HEK293 (cell line): ENCODE data around the gene HOXC5.

Source experiments
- KLF10 ChIP-seq: fragments of 450-650 bp; IDR thresholded peaks from 2 replicates; pipeline ENCODE4 v1.5.1; 2018; ENCODE audit warnings: missing biosample characterization, mild to moderate bottlenecking, missing genetic modification characterization
- OSR2 ChIP-seq: fragments of 450-650 bp; formaldehyde crosslinking; IDR thresholded peaks from 2 replicates; pipeline ENCODE4 v1.5.1; 2016; ENCODE audit warnings: missing biosample characterization, missing genetic modification characterization
- SP3 ChIP-seq: fragments of 450-650 bp; formaldehyde crosslinking; IDR thresholded peaks from 2 replicates; pipeline ENCODE4 v1.5.1; 2016; ENCODE audit warnings: missing biosample characterization, missing genetic modification characterization
- YY1 ChIP-seq: fragments of 450-650 bp; formaldehyde crosslinking; IDR thresholded peaks from 2 replicates; pipeline ENCODE4 v1.5.1; 2018; ENCODE audit warnings: missing biosample characterization, missing genetic modification characterization
- YY2 ChIP-seq: fragments of 450-650 bp; formaldehyde crosslinking; IDR thresholded peaks from 2 replicates; pipeline ENCODE4 v1.5.1; 2016; ENCODE audit warnings: missing biosample characterization, missing genetic modification characterization
- ZFHX2 ChIP-seq: fragments of 450-650 bp; formaldehyde crosslinking; conservative IDR thresholded peaks from 2 replicates; pipeline ENCODE4 v1.5.1; 2016; ENCODE audit warnings: missing biosample characterization, missing genetic modification characterization
- ZNF10 ChIP-seq: fragments of 450-650 bp; formaldehyde crosslinking; IDR thresholded peaks from 2 replicates; pipeline ENCODE4 v1.5.1; 2017; ENCODE audit warnings: missing biosample characterization, missing genetic modification characterization
- ZNF157 ChIP-seq: fragments of 450-650 bp; formaldehyde crosslinking; IDR thresholded peaks from 2 replicates; pipeline ENCODE4 v1.5.1; 2016; ENCODE audit warnings: missing biosample characterization, missing genetic modification characterization
- ZNF16 ChIP-seq: fragments of 450-650 bp; formaldehyde crosslinking; IDR thresholded peaks from 2 replicates; pipeline ENCODE4 v1.5.1; 2016; ENCODE audit warnings: low read depth, missing biosample characterization, missing genetic modification characterization
- ZNF184 ChIP-seq: fragments of 450-650 bp; IDR thresholded peaks from 2 replicates; pipeline ENCODE4 v1.5.1; 2018; ENCODE audit warnings: missing biosample characterization, mild to moderate bottlenecking, missing genetic modification characterization
- ZNF2 ChIP-seq: fragments of 450-650 bp; formaldehyde crosslinking; IDR thresholded peaks from 2 replicates; pipeline ENCODE4 v1.5.1; 2016; ENCODE audit warnings: missing biosample characterization, missing genetic modification characterization
- ZNF239 ChIP-seq: fragments of 450-650 bp; formaldehyde crosslinking; IDR thresholded peaks from 2 replicates; pipeline ENCODE4 v1.5.1; 2016; ENCODE audit warnings: missing biosample characterization, missing genetic modification characterization
- ZNF391 ChIP-seq: fragments of 450-650 bp; formaldehyde crosslinking; IDR thresholded peaks from 2 replicates; pipeline ENCODE4 v1.5.1; 2016; ENCODE audit warnings: low read depth, missing biosample characterization, missing genetic modification characterization, borderline replicate concordance
- ZNF416 ChIP-seq: fragments of 450-650 bp; formaldehyde crosslinking; IDR thresholded peaks from 2 replicates; pipeline ENCODE4 v1.5.1; 2016; ENCODE audit warnings: missing biosample characterization, missing genetic modification characterization
- ZNF518A ChIP-seq: fragments of 450-650 bp; formaldehyde crosslinking; conservative IDR thresholded peaks from 2 replicates; pipeline ENCODE4 v1.5.1; 2016; ENCODE audit warnings: low read depth, missing biosample characterization, missing genetic modification characterization
- ZNF580 ChIP-seq: fragments of 450-650 bp; formaldehyde crosslinking; IDR thresholded peaks from 2 replicates; pipeline ENCODE4 v1.5.1; 2016; ENCODE audit warnings: missing biosample characterization, missing genetic modification characterization
- ZNF610 ChIP-seq: fragments of 450-650 bp; formaldehyde crosslinking; IDR thresholded peaks from 2 replicates; pipeline ENCODE4 v1.5.1; 2016; ENCODE audit warnings: missing biosample characterization, missing genetic modification characterization, borderline replicate concordance
- ZNF623 ChIP-seq: fragments of 450-650 bp; formaldehyde crosslinking; IDR thresholded peaks from 2 replicates; pipeline ENCODE4 v1.5.1; 2016; ENCODE audit warnings: missing biosample characterization, missing genetic modification characterization
- ZNF664 ChIP-seq: fragments of 450-650 bp; formaldehyde crosslinking; IDR thresholded peaks from 2 replicates; pipeline ENCODE4 v1.5.1; 2016; ENCODE audit warnings: missing biosample characterization, missing genetic modification characterization
- ZNF76 ChIP-seq: fragments of 450-650 bp; formaldehyde crosslinking; IDR thresholded peaks from 2 replicates; pipeline ENCODE4; 2016; ENCODE audit warnings: low read depth, missing biosample characterization, missing genetic modification characterization, borderline replicate concordance
- ZNF785 ChIP-seq: fragments of 450-650 bp; formaldehyde crosslinking; IDR thresholded peaks from 2 replicates; pipeline ENCODE4 v1.5.1; 2016; ENCODE audit warnings: missing biosample characterization, missing genetic modification characterization
- ZNF791 ChIP-seq: fragments of 450-650 bp; formaldehyde crosslinking; IDR thresholded peaks from 2 replicates; pipeline ENCODE4 v1.5.1; 2016; ENCODE audit warnings: missing biosample characterization, missing genetic modification characterization
- ZSCAN4 ChIP-seq: fragments of 450-650 bp; formaldehyde crosslinking; IDR thresholded peaks from 2 replicates; pipeline ENCODE4 v1.5.1; 2017; ENCODE audit warnings: missing biosample characterization, missing genetic modification characterization
- TF ChIP-seq, protein P1 (sequence below): fragments of 450-650 bp; formaldehyde crosslinking; IDR thresholded peaks from 2 replicates; pipeline ENCODE4 v1.5.1; 2017; ENCODE audit warnings: missing biosample characterization, missing genetic modification characterization
- TF ChIP-seq, protein P2 (sequence below): fragments of 450-650 bp; formaldehyde crosslinking; IDR thresholded peaks from 2 replicates; pipeline ENCODE4 v1.5.1; 2016; ENCODE audit warnings: missing biosample characterization, missing genetic modification characterization
- TF ChIP-seq, protein P3 (sequence below): fragments of 450-650 bp; formaldehyde crosslinking; IDR thresholded peaks from 2 replicates; pipeline ENCODE4 v1.5.1; 2016; ENCODE audit warnings: missing biosample characterization, missing genetic modification characterization, borderline replicate concordance

HOXC5 gene

DNA sequence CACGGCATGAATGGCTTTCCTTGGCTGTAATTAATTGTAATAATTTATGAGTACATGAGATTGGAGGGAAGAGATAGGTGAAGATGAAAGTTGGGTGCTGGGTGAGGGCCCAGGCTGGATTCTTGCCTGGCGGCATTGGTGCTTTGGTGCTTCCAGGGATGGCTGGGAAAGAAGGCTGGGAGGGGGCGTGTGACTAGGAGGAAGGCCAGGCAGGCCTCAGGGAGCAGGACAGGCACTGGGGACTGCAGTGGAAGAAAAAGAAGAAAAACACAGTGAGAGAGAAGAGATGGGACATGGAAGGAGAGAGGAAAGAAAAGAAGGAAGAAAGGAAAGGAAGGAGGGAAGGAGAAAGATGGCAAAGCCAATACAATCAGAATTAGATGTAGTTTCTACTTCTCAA lies 29.2 kb upstream of the HOXC5 start (continued):
- TF ChIP-seq KLF10 (tag by site-specific recombination) (peak; percentile 75), ZNF391 (no peak), ZNF10 (tag by site-specific recombination) (no peak), ZFHX2 (0 out of 2 replicates have a peak, but pooled peaks have one; percentile 17), ZNF664 (tag by site-specific recombination) (no peak), ZNF76 (tag by site-specific recombination) (peak; percentile 42; the same call in 1 of the 2 replicates), OSR2 (tag by site-specific recombination) (no peak), ZNF16 (tag by site-specific recombination) (no peak), YY1 (tag by site-specific recombination) (no peak), SP3 (tag by site-specific recombination) (no peak), ZNF157 (tag by site-specific recombination) (no peak), ZNF623 (no peak), ZNF239 (tag by site-specific recombination) (no peak), ZSCAN4 (tag by site-specific recombination) (no peak), ZNF416 (tag by site-specific recombination) (no peak), ZNF791 (tag by site-specific recombination) (no peak), YY2 (no peak), ZNF610 (tag by site-specific recombination) (no peak), ZNF785 (tag by site-specific recombination) (no peak), ZNF580 (tag by site-specific recombination) (no peak), ZNF2 (tag by site-specific recombination) (no peak), ZNF518A (tag by site-specific recombination) (no peak), ZNF184 (no peak)
- TF ChIP-seq, protein P1, sequence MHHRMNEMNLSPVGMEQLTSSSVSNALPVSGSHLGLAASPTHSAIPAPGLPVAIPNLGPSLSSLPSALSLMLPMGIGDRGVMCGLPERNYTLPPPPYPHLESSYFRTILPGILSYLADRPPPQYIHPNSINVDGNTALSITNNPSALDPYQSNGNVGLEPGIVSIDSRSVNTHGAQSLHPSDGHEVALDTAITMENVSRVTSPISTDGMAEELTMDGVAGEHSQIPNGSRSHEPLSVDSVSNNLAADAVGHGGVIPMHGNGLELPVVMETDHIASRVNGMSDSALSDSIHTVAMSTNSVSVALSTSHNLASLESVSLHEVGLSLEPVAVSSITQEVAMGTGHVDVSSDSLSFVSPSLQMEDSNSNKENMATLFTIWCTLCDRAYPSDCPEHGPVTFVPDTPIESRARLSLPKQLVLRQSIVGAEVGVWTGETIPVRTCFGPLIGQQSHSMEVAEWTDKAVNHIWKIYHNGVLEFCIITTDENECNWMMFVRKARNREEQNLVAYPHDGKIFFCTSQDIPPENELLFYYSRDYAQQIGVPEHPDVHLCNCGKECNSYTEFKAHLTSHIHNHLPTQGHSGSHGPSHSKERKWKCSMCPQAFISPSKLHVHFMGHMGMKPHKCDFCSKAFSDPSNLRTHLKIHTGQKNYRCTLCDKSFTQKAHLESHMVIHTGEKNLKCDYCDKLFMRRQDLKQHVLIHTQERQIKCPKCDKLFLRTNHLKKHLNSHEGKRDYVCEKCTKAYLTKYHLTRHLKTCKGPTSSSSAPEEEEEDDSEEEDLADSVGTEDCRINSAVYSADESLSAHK (tag by site-specific recombination): no peak
- TF ChIP-seq, protein P2, sequence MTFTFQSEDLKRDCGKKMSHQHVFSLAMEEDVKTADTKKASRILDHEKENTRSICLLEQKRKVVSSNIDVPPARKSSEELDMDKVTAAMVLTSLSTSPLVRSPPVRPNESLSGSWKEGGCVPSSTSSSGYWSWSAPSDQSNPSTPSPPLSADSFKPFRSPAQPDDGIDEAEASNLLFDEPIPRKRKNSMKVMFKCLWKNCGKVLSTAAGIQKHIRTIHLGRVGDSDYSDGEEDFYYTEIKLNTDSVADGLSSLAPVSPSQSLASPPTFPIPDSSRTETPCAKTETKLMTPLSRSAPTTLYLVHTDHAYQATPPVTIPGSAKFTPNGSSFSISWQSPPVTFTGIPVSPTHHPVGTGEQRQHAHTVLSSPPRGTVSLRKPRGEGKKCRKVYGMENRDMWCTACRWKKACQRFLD (tag by site-specific recombination): no peak
- TF ChIP-seq, protein P3, sequence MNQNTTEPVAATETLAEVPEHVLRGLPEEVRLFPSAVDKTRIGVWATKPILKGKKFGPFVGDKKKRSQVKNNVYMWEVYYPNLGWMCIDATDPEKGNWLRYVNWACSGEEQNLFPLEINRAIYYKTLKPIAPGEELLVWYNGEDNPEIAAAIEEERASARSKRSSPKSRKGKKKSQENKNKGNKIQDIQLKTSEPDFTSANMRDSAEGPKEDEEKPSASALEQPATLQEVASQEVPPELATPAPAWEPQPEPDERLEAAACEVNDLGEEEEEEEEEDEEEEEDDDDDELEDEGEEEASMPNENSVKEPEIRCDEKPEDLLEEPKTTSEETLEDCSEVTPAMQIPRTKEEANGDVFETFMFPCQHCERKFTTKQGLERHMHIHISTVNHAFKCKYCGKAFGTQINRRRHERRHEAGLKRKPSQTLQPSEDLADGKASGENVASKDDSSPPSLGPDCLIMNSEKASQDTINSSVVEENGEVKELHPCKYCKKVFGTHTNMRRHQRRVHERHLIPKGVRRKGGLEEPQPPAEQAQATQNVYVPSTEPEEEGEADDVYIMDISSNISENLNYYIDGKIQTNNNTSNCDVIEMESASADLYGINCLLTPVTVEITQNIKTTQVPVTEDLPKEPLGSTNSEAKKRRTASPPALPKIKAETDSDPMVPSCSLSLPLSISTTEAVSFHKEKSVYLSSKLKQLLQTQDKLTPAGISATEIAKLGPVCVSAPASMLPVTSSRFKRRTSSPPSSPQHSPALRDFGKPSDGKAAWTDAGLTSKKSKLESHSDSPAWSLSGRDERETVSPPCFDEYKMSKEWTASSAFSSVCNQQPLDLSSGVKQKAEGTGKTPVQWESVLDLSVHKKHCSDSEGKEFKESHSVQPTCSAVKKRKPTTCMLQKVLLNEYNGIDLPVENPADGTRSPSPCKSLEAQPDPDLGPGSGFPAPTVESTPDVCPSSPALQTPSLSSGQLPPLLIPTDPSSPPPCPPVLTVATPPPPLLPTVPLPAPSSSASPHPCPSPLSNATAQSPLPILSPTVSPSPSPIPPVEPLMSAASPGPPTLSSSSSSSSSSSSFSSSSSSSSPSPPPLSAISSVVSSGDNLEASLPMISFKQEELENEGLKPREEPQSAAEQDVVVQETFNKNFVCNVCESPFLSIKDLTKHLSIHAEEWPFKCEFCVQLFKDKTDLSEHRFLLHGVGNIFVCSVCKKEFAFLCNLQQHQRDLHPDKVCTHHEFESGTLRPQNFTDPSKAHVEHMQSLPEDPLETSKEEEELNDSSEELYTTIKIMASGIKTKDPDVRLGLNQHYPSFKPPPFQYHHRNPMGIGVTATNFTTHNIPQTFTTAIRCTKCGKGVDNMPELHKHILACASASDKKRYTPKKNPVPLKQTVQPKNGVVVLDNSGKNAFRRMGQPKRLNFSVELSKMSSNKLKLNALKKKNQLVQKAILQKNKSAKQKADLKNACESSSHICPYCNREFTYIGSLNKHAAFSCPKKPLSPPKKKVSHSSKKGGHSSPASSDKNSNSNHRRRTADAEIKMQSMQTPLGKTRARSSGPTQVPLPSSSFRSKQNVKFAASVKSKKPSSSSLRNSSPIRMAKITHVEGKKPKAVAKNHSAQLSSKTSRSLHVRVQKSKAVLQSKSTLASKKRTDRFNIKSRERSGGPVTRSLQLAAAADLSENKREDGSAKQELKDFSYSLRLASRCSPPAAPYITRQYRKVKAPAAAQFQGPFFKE: no peak
